HG02610 (cell line): ENCODE data around the gene FOLR3.
"Not testable (repeated sequence)": the region's sequence is repeated elsewhere in the genome, so short reads cannot be mapped to it uniquely, and the experiment has no call there.

Source experiments
- ATAC-seq: cut with Tn5 transposase; IDR thresholded peaks from one replicate; pipeline ENCODE4 v1.9.1; 2021; ENCODE audit warnings: mild to moderate bottlenecking, moderate library complexity; ENCODE audit not compliant: unreplicated experiment

FOLR3 gene

DNA sequence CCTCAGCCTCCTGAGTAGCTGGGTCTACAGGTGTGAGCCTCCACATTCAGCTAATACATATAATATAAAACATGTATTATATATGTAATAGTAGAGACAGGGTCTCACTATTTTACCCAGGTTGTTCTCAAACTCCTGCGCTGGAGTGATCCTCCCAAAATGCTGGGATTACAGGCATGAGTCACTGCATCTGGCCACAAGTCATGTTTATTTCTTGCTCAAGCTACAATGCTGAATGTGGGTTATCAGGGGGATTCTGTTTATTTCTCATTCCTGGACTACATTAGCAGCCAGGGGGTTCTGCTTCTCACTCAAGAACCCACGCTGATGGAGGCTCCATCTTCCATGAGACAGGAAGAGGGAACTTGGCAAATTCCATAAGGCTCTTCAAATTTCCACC is 24.8 kb downstream of the FOLR3 start:
- no peak for ATAC-seq

DNA sequence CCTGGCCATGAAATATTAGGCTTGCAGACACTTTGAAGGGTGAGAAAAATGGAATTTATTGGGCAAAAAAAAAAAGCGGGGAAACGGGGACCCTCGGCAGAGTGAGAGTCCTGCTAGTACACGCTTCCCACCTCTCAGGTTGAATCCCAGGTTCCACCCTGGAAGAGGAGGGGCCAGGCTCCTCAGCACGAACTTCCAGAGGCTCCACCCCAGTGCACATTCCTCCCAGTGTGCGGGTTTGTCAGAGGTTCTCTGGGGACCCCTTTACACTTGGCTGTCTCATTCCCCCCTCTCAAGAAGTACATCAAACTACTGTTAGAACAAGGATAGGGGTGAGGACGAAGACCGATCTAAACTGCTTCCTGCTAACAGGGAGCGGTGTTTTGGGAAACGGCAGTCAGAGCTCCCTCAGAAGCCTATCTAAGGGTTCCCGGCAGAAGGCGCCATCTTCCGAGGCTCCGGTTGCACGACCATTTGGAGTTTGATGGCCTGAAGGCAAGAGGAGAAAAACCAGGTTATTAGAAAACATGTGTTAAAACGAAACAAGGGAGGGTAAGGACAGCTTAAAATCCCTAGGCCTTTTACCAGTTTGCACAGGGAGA is 27.5 kb downstream of the FOLR3 start:
- no peak for ATAC-seq

DNA sequence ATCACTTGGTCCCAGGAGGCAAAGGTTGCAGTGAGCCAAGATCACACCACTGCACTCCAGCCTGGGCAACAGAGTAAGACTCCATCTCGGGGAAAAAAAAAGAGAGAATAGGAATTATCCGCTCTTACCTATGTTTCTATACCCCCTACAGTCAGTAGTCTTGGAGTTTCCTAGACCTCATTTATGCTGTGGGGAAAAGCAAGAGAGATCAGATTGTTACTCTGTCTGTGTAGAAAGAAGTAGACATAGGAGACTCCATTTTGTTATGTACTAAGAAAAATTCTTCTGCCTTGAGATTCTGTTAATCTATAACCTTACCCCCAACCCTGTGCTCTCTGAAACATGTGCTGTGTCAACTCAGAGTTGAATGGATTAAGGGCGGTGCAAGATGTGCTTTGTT is 28.7 kb downstream of the FOLR3 start:
- not testable (repeated sequence) for ATAC-seq

DNA sequence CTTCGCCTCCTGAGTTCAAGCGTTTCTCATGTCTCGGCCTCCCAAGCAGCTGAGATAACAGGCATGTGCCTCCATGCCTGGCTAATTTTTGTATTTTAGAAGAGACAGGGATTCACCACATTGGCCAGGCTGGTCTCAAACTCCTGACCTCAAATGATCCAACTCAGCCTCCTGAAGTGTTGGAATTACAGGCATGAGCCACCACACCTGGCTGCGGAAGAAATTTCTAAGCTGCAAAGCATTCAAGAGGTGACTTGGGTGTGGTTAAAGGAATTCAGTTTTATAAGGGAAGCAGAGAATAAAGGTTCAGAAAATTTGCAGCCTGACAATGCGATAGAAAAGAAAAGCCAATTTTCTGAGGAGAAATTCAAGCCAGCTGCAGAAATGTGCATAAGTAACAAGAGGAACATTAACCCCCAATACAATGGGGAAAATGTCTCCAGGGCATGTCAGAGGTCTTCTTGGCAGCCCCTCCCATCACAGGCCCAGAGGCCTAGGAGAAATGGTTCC is 33.6 kb downstream of the FOLR3 start:
- not testable (repeated sequence) for ATAC-seq

- ATAC-seq = not testable (repeated sequence)
Measured at GRCh38 chr11:72169754-72170153, 34.2 kb downstream of the FOLR3 start.

DNA sequence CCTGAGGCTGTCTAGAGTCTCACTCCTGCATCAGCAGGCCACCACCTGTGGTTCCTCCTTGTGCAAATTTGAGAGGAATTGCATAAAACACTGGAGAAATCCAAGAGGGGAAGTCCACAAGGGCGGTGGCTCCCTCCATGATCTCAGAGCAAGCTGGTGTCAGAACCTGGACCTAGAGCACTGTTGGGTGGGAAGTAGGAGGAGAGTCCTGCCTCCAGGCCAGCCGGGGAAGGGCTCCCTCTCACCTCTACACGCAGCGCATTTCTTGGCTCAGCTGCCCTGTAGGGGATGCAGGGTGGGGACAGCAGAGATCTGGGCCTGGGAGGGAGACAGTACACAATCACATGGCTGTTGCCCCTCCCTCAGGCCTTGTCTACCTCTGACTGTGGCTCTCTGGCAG is 36.5 kb downstream of the FOLR3 start:
- ATAC-seq = not testable (repeated sequence)

DNA sequence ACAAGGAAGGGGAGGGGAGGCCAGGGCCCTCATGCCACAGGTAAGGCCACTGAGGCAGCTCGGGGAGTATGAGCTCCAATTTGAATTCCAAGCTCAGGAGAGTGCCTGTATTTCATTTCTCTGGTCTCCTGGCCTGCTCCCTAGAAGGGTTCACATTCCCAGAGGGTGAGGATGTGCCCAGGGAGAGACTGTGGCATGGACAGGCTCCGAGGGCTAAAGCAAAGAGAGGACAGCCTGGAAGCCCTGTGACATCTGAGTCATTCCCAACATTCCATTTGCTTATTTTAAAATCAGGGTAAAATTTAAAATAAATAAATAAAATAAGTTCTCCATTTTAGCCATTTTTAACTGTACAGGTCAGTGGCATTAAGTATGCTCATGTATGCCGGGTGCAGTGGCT is 37.8 kb downstream of the FOLR3 start:
- no peak for ATAC-seq

GRCh38 chr11:72174302-72175070 is 39.0 kb downstream of the FOLR3 start:
- no peak for ATAC-seq

- ATAC-seq = no peak
Measured at GRCh38 chr11:72177656-72178055, 42.1 kb downstream of the FOLR3 start.

DNA sequence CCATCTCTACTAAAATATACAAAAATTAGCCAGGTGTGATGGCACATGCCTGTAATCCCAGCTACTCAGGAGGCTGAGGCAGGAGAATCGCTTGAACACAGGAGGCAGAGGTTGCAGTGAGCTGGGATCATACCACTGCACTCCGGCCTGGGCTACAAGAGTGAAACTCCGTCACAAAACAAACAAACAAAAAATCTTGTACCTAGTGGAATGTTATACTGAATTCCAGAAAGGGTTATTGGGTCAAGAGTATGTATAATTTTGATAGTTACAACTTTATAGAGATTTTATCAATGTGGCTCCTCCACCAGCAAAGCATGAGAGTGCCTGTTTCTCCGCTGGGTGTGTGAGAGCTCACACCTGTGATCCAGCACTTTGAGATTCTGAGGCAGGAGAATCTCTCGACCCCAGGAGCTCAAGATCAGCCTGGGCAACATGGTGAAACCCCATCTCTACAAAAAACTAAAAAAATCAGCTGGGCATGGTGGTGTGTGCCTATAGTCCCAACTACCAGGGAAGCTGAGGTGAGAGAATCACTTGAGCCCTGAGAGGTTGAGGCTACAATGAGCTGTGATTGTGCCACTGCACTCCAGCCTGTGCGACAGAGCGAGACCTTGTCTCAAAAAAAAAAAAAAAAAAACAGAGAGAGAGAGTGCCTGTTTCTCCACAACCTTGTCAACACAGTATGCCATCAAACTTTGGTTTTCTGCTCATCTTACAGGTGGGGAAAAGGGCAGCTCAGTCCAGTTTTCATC is 43.7 kb downstream of the FOLR3 start:
- no peak for ATAC-seq

- ATAC-seq = no peak
Measured at GRCh38 chr11:72179804-72180396, 44.4 kb downstream of the FOLR3 start.

DNA sequence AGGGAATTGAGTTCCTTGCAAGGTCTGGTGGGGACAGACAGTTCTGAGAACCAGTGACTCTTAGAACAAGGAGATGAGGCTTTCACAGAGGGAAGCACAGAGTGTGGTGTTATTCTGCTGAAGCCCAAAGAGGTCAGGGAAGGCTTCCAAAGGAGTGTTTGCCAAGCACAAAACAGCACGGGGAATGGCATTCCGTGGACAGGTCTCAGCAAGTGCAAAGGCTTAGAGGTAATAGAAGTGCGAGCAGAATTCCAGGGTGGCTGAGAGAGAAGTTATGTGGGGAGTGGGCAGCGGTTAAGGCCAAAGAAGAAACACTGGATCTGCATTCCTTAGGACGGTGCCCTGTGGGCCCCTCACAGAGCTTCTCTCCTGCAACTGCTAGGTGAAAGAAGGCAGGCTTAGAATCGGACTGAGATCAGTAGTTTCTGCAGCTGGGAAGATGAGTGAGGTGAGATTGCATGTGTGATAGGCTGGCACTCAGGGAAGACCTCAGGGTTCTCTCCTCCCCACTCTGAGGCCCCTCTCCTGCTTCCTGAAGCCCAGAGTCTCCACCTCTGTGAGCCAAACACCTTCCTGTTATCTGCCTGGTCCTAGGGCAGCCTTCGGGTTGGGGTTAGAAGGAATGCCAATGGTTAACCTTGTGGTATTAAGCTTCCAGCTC is 45.5 kb downstream of the FOLR3 start:
- not testable (repeated sequence) for ATAC-seq

GRCh38 chr11:72181553-72181958 is 46.0 kb downstream of the FOLR3 start:
- not testable (repeated sequence) for ATAC-seq

GRCh38 chr11:72188267-72188666 is 52.7 kb downstream of the FOLR3 start:
- ATAC-seq = no peak
